Motor neuron (in vitro differentiated cells): ENCODE data around the gene PRDM12. TPM values are rescaled to one million over a fixed set of nuclear protein-coding genes. Genes with fewer than 3 reads are reported as not detected.

Source experiments
- total RNA-seq, 8 experiments: library from RNA; unstranded; fragments of 300-600 nt; gene quantifications; 2 replicates each; pipeline versions ENCODE4 v1.2.3 to v1.2.4, GENCODE V29; 2022

Gene PRDM12
- total RNA-seq, 8 experiments from 2014 or later: 0.21 to 0.96 (median 0.27) TPM; not detected in 3

Other genes starting within 250 kb of the PRDM12 start
- 100 to 1,000 TPM in 4 of 8 experiments, 10 to 100 TPM in 4; 12.0 to 412 (median 86.3) TPM for gene ASS1, start 219.6 kb upstream of the PRDM12 start, total RNA-seq
- gene FUBP3, start 85.0 kb upstream of the PRDM12 start, total RNA-seq: 10 to 100 TPM; 32.5 to 65.0 (median 50.9) TPM
- 10 to 100 TPM; 18.5 to 59.3 (median 28.7) TPM for gene EXOSC2, start 29.2 kb downstream of the PRDM12 start, total RNA-seq
- 10 to 100 TPM; 20.7 to 68.1 (median 33.2) TPM for gene ABL1, start 170.7 kb downstream of the PRDM12 start, total RNA-seq
- gene QRFP, start 232.2 kb downstream of the PRDM12 start, total RNA-seq: 1 to 10 TPM in 3 of 8 experiments, under 1 TPM in 5; 0.33 to 3.0 (median 0.66) TPM